Prostate gland (tissue), 2 donors: ENCODE data around the gene TFPI.

Source experiments
- CTCF ChIP-seq, 4 experiments: fragments of 200-600 bp in 2 of 4; fragments of 450-650 bp in 2 of 4; sonication (generic) in 2 of 4; IDR thresholded peaks; 1 replicate in 3 of 4; 2 replicates in 1 of 4; pipeline ENCODE4 v1.5.1; 2016 to 2019; ENCODE audit warnings: antibody characterized with exemption in 4 of 4, mild to moderate bottlenecking in 2 of 4, moderate library complexity in 2 of 4
- POLR2AphosphoS5 ChIP-seq: sonication (generic); formaldehyde crosslinking; IDR thresholded peaks from one replicate; pipeline ENCODE4 v1.6.1; 2017; ENCODE audit warnings: antibody characterized with exemption

- no peak for TF ChIP-seq CTCF (IDR thresholded peaks at IDR 0.05)
- no peak for TF ChIP-seq POLR2AphosphoS5
Observed at GRCh38 chr2:187523325-187523724, 30.9 kb downstream of the TFPI start.
